Embryonic facial prominence (tissue), 1 donor: Measurements from ENCODE around the gene SLC25A44.

ENCODE experiments used
- DNase-seq: peaks from one replicate; pipeline ENCODE4 v3.0.0-alpha.2; 2016; ENCODE audit errors: extremely low spot score

Gene SLC25A44

GRCh38 chr1:156241311-156241811 is 47.5 kb downstream of the SLC25A44 start:
- DNase-seq: no peak

- no peak for DNase-seq
Observed at GRCh38 chr1:156241926-156242325, 48.0 kb downstream of the SLC25A44 start, which contains the start of gene BGLAP. BGLAP (plus strand) TSS chr1:156242184; CDS start chr1:156242232, 48 bp downstream.

DNA sequence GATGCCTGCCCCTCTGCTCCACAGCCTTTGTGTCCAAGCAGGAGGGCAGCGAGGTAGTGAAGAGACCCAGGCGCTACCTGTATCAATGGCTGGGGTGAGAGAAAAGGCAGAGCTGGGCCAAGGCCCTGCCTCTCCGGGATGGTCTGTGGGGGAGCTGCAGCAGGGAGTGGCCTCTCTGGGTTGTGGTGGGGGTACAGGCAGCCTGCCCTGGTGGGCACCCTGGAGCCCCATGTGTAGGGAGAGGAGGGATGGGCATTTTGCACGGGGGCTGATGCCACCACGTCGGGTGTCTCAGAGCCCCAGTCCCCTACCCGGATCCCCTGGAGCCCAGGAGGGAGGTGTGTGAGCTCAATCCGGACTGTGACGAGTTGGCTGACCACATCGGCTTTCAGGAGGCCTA is 48.8 kb downstream of the SLC25A44 start:
- no peak for DNase-seq

- DNase-seq: no peak
Observed at GRCh38 chr1:156244126-156244525, 50.2 kb downstream of the SLC25A44 start.

DNA sequence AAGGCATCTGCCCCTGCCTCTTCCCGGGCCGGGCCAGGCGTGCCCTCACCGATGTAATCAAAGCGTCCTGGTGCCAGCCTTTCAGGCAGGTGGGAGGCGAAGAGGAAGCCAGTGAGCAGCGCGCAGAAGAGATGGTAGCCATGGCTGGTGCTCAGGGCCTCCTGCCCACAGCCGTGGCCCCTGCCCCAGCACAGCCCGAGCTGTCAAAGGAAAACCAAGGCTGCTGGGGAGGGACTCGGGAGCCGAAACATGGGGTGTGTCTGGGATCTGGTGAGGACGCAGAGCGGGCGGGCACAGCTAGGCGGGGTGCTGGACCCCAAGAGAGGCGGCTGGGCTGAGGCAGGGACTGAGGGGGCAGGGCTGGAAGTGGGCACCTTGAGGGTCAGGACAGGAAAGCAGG is 50.8 kb downstream of the SLC25A44 start:
- no peak for DNase-seq

DNA sequence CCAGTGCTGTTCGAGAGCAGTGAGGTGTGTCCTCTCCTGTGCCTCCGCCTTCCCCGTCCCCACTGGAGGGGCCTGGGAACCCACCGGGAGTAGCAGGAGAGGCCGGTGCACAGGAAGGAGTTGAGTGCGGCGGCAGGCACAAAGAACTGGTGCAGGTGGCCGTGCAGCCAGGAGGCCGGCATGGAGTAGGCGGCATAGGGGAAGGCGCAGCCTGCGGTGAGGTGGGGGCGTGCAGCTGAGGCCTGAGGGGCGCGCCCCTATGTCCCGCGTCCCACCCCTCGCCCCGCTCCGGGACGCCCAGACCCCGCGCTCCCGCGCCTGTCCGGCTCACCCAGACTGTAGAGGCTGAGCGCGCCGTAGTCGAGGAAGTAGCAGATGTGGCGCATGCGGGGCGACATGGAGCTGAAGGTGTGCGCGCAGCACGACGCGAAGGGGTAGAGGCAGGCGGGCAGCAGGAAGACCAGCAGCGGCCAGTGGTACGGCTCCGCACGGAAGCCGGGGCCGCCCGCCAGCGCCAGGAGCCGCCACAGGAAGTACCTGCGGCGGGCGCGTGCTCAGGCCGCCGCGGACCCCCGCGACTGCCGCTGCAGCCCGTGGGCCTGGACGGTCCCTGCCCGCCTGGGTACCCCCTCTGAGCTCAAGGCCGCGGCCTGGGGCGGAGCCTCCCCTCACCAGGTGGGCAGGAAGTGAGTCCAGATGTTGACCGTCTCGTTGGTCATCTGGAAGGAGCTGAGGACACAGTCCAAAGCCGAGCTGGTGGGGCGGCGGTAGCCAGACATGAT is 51.7 kb downstream of the SLC25A44 start:
- no peak for DNase-seq

DNA sequence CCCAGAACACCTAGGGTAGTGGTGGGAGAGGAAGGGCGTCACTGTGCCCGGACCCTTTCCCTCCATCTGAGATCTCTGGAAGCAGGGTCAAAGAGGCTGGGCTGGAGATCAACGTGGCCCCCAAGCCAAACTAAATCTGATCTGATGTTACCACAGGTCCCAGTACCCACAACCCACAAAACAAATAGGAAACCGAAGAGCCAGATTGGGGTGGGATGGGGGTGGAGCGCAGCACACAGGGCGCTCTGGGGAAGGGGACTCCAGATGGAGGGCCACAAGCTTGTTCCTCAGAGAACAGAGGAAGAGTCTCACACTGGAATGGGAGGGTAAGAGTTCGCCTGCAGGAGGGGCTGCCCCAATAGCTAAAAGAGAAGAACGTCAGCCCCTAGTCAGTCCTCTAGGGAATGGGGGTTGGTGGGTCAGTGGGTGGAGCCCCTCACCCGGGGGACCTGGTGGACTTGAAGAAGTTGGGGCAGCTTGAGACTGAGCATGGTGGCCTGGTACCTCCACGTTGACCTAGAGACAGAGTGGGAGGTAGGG is 52.4 kb downstream of the SLC25A44 start:
- no peak for DNase-seq

- no peak for DNase-seq
Observed at GRCh38 chr1:156246781-156247459, 53.0 kb downstream of the SLC25A44 start.

- no peak for DNase-seq
Observed at GRCh38 chr1:156247460-156248322, 53.8 kb downstream of the SLC25A44 start, which contains the start of gene PAQR6. PAQR6 (minus strand) TSS chr1:156248056; CDS start chr1:156246731, 1,325 bp downstream.

DNA sequence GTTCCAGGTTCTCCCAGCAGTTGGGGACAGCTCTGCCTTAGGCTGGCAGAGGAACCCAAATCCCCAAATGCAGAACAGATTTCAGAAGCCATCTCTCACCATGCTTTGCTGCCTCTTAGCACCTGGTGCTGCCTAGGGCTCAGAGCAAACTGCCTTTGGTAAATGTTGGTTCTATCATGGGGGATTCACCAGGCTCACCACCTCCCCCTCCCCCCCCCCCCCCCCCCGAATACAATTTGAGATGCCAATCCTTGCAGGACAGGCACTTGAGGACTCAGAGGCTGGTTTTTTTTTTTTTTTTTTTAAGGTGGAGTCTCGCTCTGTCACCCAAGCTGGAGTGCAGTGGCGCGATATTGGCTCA is 54.4 kb downstream of the SLC25A44 start:
- no peak for DNase-seq

- no peak for DNase-seq
Observed at GRCh38 chr1:156249593-156249992, 55.7 kb downstream of the SLC25A44 start.

DNA sequence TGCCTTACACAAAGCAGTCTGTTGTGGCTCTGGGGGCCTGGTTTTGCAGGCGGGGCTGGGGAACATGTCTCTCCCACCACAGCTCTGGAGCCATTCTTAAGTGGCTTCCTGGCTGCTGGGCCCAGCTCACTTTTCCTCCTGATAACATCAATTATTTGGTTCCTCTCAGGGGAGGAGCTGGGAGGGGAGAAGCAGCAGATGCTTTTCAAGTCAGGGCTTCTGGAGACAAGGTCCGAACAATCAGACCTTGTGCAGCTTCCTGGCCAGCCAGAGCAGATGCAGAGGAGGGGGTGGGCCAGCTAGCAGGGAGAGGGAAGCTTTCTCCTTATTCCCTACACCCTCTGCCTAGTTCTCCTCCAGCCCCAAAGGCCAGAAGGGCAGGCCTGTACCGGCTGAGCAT is 57.6 kb downstream of the SLC25A44 start:
- DNase-seq: no peak

DNA sequence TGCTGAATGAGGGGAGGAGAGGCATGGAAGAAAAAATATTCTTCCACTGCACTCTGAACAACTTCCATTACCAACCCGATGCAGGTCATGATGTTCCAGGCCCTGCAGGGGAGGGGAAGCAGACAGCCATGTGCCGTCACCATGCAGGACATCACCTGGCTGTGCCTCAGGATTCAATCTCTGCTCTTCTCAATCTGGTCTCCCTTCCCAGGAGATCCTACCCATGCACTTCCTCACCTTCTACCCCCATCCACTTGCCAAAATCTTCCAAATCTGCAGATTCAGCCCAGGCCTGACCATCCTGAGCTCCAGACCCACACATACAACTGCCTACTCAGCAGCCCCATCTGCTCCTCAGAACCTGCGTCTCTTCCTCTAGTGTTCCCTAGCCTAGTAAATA is 59.7 kb downstream of the SLC25A44 start:
- DNase-seq: no peak

DNA sequence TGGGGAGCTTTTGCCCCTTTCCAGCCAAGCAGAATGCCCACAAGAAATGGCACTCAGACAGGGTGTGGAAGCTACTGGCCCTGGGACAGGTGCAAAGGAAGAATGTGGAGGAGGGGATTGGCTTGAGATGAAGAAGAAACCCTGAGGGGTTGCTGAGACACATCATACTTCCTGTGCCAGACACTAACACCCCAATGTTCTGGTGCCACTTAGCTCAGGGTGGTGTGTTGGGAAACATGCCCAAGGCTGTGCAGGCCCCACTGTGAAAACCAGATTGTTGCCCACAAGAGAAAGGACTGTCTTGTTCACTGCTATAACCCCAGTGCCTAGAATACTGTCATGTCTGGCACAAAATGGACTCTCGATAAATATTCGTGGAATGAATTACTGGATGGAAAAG is 63.8 kb downstream of the SLC25A44 start:
- no peak for DNase-seq

GRCh38 chr1:156258859-156259258 is 65.0 kb downstream of the SLC25A44 start:
- DNase-seq: no peak

DNA sequence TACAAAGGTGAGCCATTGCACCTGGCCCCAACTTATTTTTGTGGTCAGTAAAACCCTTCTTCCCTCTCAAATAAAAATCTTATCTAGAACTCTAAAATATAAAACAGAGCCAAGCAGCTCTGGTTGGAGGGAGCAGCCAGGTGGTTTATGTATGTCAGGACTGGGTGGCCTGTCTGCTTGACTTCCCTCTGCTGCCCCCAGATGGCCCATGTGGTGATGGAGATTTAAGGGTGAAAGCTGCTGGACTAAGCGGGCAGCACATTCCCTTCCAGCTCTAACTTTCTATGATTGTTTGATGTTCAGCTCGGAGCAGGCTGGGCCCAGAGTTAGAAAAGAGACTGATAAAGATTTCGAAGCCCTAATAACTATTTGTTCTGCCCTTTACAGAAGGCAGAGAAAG is 65.9 kb downstream of the SLC25A44 start:
- DNase-seq: no peak

GRCh38 chr1:156260896-156261295 is 67.0 kb downstream of the SLC25A44 start:
- no peak for DNase-seq
